ENCODE measurements around the gene HAND2. TPM values are rescaled to one million over a fixed set of nuclear protein-coding genes. Genes with fewer than 3 reads are reported as not detected.

The HAND2 gene
- total and polyA plus RNA-seq, 2 of the 13 experiments (the other 11 are each of a cell fraction or from before 2014, with no cell fraction given) = not detected

DNA sequence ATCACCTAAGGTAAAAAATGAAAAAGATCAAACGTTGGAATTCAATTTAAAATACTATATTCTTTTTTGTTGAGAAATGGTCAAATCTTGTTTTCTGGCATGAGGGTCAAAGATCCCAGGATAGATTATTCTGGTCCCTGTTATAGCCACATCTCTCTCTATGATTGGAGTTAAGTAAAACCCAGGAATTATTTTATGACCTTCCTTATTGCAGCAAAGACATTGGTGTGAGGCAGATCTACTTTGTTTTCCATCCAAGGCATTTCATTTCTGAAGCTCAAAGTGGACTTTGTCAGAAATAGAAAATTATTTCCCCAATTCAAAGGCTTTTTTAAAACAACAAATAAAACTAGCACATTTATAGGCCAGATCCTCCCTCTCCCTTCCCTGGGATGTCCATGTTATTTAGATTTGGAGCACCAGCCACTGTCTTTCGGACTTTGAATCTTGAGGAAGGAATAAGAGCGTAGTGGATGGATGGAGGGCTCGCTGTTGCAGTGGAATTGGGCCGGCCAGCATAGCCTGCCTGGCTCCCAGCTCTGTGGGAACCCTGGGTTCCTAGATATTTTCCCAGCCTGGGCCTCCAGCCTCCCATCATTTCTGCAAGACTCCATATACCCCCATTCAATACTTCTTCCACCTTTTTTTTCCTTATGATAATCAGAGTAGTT, 45.6 kb upstream of the HAND2 start:
- H2AFZ ChIP-seq (ENCODE audit: low read length) = no peak overlapping the region

More for the DNA sequence above, 45.6 kb upstream of the HAND2 start:
- ATAC-seq = no peak
- Histone ChIP-seq H3K4me1 (ENCODE audit: insufficient read depth, low read length) (no peaks in the 10 kb centered on the region), H3K4me3 (replicated peaks in 1 of 3; ENCODE audit: insufficient read depth in 1 of 3, low read depth in 2 of 3, low read length in 3 of 3) (no peak overlapping the region), H3K27me3 (ENCODE audit: control insufficient read depth in 1 of 2, insufficient read depth in 2 of 2, low read length in 2 of 2) (no peaks in the 10 kb centered on the region), H3K36me3 (replicated peaks in 1 of 2; ENCODE audit: control insufficient read depth in 1 of 2, insufficient read depth in 2 of 2, low read length in 2 of 2) (no peaks in the 10 kb centered on the region), H3K27ac (ENCODE audit: extremely low read length, insufficient read depth, low read length) (no peak overlapping the region), H3K9ac (ENCODE audit: insufficient read depth, low read depth, low read length) (no peak overlapping the region), H4K20me1 (ENCODE audit: insufficient read depth, low read length) (no peaks in the 10 kb centered on the region), H3K4me2 (ENCODE audit: low read depth, low read length) (no peak overlapping the region), H3K9me3 (ENCODE audit: low read length) (no peaks in the 10 kb centered on the region), H3K79me2 (ENCODE audit: insufficient read depth, low read length) (no peaks in the 10 kb centered on the region)
- POLR2A ChIA-PET = no interaction called here
- BruUV-seq (replicated peaks) = no TSS peak
- WGBS (ENCODE audit: low lambda C conversion rate) = 7% methylated on average over 5 of the region's 5 CpGs
- TF ChIP-seq ATRX (CRISPR knock-in tag; IDR thresholded peaks at IDR 0.05; ENCODE audit: borderline replicate concordance) (no peak), ZNF546 (CRISPR knock-in tag; conservative IDR thresholded peaks at IDR 0.05) (no peak), IRF2 (CRISPR knock-in tag; IDR thresholded peaks at IDR 0.05) (no peak), HNRNPK (IDR thresholded peaks at IDR 0.05; ENCODE audit: low read depth, low read length, poor library complexity, severe bottlenecking) (no peak), TEAD3 (CRISPR knock-in tag; optimal IDR thresholded peaks at IDR 0.05; ENCODE audit: borderline replicate concordance) (no peak), ZNF557 (CRISPR knock-in tag; IDR thresholded peaks at IDR 0.05) (no peak), GATAD1 (CRISPR knock-in tag; IDR thresholded peaks at IDR 0.05) (no peak), ZNF878 (CRISPR knock-in tag; IDR thresholded peaks at IDR 0.05) (no peak), RBAK (CRISPR knock-in tag; IDR thresholded peaks at IDR 0.05) (no peak), FOXC1 (CRISPR knock-in tag; IDR thresholded peaks at IDR 0.05; ENCODE audit: borderline replicate concordance) (no peak), GPN1 (CRISPR knock-in tag; IDR thresholded peaks at IDR 0.05; ENCODE audit: borderline replicate concordance) (no peak)
- TF ChIP-seq, protein P1, sequence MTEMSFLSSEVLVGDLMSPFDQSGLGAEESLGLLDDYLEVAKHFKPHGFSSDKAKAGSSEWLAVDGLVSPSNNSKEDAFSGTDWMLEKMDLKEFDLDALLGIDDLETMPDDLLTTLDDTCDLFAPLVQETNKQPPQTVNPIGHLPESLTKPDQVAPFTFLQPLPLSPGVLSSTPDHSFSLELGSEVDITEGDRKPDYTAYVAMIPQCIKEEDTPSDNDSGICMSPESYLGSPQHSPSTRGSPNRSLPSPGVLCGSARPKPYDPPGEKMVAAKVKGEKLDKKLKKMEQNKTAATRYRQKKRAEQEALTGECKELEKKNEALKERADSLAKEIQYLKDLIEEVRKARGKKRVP (CRISPR knock-in tag; IDR thresholded peaks at IDR 0.05) = no peak
- TF ChIP-seq, protein P2, sequence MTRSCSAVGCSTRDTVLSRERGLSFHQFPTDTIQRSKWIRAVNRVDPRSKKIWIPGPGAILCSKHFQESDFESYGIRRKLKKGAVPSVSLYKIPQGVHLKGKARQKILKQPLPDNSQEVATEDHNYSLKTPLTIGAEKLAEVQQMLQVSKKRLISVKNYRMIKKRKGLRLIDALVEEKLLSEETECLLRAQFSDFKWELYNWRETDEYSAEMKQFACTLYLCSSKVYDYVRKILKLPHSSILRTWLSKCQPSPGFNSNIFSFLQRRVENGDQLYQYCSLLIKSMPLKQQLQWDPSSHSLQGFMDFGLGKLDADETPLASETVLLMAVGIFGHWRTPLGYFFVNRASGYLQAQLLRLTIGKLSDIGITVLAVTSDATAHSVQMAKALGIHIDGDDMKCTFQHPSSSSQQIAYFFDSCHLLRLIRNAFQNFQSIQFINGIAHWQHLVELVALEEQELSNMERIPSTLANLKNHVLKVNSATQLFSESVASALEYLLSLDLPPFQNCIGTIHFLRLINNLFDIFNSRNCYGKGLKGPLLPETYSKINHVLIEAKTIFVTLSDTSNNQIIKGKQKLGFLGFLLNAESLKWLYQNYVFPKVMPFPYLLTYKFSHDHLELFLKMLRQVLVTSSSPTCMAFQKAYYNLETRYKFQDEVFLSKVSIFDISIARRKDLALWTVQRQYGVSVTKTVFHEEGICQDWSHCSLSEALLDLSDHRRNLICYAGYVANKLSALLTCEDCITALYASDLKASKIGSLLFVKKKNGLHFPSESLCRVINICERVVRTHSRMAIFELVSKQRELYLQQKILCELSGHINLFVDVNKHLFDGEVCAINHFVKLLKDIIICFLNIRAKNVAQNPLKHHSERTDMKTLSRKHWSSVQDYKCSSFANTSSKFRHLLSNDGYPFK (CRISPR knock-in tag; IDR thresholded peaks at IDR 0.05; ENCODE audit: borderline replicate concordance) = no peak
- TF ChIP-seq, protein P3, sequence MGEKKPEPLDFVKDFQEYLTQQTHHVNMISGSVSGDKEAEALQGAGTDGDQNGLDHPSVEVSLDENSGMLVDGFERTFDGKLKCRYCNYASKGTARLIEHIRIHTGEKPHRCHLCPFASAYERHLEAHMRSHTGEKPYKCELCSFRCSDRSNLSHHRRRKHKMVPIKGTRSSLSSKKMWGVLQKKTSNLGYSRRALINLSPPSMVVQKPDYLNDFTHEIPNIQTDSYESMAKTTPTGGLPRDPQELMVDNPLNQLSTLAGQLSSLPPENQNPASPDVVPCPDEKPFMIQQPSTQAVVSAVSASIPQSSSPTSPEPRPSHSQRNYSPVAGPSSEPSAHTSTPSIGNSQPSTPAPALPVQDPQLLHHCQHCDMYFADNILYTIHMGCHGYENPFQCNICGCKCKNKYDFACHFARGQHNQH (CRISPR knock-in tag; IDR thresholded peaks at IDR 0.05) = no peak
- in situ Hi-C loops (cut with HindIII; ENCODE audit: extremely low pct_ligation_motif_present, low pct_unique_long_range_greater_than_20kb) = no loop called here
- FAIRE-seq = no peak
- no peak for DNase-seq (ENCODE audit: low spot score)
- intact Hi-C loops (cut with micrococcal nuclease; ENCODE audit: unreplicated experiment) = no loop called here
- CTCF ChIA-PET (ENCODE audit: low intra/inter-chr PET ratio, low total read pairs) = no interaction called here
